Middle frontal gyrus (tissue), 1 donor: ENCODE measurements around the gene TTN.
"Not testable (repeated sequence)": the region's sequence is repeated elsewhere in the genome, so short reads cannot be mapped to it uniquely, and the experiment has no call there.

ENCODE experiments used
- DNase-seq: peaks from one replicate; pipeline ENCODE4 v3.0.0-alpha.2; 2015; ENCODE audit warnings: low spot score; ENCODE audit errors: extremely low spot score

The TTN gene

DNA sequence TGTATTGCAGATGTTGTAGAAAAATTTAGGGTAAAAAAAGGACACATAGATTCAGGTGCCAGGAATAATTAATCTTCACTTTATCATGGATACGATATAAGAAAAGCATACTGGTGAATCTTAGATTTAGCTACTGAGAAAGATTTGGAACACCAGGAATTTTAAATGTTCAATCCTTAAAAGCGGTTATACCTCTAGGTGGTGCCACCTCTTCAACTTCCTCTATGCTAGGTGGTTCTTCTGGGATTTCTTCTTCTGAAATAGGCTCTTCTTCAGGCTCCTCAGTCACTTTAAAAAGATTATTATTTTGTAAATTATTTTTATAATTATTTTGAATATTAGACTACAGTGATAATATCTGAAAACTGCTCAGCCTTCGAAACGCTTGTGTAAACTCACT, 133.1 kb downstream of the TTN start:
- no peak for DNase-seq

DNA sequence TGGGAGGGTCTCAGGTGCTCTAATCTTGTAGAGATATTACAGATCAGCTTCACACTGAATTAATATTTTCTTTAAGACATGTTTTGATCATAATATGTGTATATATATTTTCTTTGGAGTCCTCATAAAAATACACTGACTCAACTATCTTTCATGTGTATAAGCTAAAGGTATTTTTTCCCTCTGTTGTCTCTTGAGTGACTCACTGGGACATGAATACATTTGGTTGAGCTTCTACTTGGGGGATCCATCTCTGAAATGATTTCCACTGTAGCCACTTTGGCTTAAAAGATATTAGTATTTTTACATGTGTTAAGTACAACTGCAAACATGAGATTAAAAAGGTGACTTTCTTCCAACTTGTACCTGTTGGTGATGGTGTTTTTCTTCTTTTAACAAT, 140.8 kb downstream of the TTN start:
- DNase-seq = no peak

DNA sequence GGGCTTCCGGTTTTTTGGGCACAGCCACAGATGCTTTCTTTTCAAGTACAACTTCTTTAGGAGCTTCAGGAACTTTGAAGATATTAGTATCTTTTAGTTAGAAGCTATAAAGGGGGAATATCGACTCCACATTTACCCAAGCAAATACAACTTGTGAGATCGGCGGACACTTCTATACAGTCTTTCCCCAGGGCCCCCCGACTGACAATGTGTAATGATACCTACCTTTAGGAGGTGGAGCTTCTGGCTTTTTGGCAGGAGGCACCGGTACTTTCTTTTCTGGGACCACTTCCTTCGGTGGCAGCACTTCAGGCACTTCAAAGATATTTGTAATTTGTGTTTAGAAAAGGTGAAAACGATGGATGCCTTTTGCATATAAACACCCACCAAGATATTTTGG, 148.7 kb downstream of the TTN start:
- not testable (repeated sequence) for DNase-seq

DNA sequence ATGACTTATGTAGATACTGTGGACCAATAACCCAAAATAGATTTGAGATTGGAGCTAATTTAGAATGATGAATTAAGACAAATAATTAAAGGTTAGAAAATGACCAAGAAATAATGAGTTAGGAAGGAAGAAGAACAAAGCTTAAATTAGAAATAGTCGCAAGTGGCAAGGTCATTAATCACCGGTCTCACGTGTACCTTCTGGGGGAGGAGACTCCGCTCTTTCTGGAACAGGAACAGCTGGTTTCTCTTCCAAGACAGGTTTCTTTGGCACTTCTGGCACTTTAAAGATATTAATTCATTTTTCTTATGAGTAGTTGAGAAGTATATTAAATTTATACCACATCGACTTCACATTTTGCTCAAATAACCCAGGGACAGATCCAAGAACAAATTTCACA, 156.7 kb downstream of the TTN start:
- no peak for DNase-seq

DNA sequence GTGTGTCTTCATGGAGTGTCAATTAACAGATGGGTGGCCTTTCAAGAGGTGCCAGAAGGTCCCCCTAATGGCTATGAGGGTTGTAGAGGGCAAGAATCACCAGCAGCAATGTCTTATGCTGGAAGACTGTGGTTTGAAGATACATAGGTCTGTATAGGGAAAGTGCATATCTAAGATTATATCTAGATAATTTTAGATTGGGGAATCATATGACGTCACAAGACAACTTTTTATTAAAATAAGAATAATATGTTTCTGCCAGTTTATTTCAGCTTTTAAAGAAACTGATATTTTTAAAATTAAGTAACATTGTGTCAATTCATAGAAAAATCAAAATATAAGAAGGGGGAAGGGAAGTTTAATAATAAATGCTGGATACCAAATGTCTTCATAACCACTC, 162.3 kb downstream of the TTN start:
- DNase-seq = no peak

DNA sequence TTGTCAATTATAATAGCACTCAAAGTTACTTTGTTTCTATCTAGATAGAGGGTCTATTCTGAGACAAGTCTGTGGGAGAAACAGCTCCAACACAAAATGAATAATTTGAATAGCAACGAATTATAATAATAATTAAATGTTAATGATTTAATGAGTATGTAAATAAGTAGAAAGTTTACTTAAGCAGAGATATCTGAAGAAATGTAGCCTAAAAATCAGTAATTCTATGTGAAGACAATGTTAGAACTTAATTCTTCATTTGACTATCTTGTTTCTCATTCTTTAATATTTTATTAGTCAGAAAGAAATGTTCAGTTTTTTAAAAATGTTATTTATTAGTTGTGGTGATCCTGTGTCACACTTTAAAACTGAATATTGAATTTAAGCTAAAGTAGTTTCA, 165.7 kb downstream of the TTN start:
- no peak for DNase-seq

DNA sequence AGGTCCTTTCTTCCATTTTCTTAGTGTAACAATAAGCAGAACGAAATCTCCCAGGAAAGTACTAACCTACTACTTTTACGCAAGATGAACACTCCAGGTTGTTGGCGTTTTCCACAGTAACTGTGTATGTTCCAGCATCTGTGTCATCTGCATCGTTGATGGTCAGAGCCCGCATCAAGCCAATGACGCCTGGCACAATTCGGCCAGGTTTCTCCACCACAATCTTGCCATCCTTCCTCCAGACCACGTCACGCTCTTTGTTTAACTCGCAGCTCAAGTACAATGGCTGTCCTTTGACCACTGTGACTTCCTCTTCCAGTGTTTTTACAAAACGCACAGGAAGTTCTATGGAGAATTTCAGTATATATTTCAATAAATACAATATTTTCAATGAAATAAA, 171.3 kb downstream of the TTN start:
- DNase-seq = no peak

DNA sequence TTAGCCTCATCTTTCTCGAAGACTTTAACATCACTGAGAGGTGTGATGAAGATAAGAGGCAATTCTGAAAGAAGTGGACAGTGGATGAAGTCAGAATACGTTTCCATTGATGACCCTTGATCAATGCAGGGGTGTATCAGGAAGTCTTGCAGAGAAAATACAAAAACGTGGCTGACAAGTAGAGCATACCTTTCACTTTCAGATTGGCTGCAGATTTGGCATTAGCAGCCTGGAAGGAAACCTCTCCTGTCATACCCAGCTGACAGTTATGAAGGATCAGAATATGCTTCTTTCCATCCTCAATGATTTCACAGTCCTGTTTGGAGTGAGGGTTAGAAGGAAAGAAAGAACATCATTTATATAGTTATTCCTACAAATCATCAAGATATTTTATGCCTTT, 174.5 kb downstream of the TTN start:
- no peak for DNase-seq

DNA sequence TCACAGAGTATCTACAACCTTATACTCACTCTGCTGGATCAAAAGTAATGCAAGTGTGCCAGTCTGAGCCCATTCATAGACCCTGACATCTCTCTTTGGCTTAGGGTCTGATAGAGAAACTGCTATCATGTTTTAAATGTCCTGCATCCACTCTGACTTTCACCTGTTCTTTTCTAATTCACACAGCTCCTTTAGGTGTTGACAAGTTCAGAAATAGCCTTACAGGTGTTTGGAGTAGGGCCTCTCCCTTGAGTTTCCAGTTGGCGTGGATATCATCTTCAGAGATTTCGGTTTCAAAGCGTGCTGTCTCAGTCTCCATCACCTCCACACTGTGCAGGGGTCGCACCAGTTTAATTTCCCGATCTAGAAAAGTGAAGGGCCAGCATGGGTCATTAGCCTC, 176.6 kb downstream of the TTN start:
- no peak for DNase-seq

DNA sequence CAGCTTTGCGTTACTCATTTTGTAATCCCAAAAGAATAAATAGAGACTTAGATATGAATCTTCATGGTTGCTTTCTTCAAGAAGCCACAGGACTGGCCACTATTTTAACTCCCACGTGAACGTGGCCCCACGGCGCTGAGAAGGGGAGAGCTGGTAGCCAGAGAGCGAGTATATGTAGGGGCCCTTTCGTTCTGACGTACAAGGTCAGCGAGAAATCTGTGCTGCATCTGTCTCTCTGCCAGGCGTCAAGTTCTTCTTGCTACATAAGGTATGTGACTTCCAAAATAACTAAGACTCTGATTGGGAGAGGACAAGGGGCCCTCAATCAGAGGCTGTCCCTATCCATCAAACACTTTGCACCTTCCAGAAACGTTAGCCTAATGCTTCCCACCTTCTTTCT, 177.8 kb downstream of the TTN start:
- DNase-seq = no peak

DNA sequence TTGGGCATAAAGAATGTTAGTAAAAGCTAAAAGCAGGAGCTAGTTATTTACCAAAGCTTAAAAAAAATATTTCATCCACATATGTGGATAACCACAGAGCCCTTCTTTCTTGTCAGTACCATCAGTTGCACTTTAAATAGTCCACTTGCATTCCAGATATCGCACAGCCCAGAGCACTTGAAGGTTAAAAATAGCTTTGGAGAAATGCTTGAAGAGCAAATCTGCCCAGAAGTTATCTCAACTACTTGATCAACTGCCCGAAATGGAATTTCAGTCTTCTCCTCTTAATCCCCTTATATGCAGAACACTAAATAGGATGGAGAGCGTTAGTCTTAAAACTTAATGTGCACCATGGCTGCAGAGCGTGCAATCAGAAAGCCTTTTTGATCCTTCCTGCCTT, 178.6 kb downstream of the TTN start:
- no peak for DNase-seq

DNA sequence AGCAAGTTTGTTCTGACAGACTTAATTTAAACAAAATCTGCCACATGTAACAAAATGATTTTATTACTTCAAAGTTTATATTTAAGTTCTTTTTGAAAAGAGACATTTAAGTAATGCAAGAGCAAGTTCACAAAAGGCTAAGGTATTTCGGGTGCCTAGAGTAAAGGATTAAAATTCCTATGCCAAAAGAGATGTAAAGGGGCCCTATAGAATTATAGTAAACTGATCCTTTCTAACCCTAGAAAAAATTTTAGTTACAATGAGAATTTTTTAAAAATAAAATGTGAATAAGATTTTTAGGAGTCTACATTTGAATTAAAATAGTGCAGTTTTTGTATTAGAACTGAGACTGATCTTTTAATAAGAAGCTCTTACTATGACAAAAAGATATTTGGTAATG, 179.8 kb downstream of the TTN start:
- no peak for DNase-seq

DNA sequence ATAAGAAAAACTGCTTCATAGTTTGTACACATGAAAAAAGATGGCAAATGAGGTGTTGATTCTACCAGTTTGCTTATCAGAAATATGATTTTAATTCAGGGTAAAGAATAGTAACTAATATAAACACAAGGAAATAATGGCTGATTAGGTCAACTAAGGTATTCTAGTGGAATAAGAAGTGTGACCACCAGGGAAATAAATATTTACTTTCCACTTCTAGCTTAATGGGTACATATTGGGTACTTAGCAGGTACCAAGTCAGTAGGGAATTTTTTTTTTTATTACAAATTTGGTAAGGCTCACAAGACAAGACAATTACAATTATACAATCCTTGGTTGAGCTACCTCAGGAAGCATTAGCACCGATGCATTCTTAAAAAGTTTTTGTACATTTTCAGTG, 191.3 kb downstream of the TTN start:
- DNase-seq = no peak

DNA sequence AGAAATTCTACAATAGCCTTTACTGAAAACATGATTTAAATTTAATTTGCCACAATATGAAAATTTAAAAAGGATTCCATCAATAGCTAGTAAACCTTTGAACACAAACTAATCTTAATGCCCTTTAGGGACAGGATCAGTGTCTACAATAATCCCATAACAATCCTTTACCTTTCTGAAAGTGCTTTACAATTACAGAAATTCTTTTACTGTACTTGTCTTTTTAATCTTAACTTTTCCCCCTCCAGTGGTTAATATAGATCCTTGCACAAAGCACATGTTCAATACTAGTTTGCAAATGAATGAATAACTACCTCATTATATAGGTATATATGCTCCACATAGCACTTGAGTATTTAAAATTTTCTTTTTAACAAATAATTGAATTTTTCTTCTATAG, 204.3 kb downstream of the TTN start:
- no peak for DNase-seq

DNA sequence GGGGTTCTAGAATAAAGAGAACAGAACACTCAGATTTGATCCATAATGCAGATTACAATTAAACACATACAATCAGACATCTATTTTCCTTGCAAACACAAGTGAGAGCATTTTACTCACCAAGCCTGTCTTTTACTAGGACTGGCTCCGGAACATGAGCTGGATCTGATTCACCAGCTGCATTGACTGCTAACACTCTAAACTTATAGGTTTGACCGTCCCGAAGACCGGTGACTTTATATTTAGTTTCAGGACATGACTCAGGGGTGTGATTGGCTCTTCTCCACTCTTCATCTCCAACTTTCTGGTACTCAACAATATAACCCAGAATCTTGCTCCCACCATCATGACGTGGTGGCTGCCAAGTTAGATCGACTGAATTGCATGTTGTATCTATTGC, 214.6 kb downstream of the TTN start:
- no peak for DNase-seq

DNA sequence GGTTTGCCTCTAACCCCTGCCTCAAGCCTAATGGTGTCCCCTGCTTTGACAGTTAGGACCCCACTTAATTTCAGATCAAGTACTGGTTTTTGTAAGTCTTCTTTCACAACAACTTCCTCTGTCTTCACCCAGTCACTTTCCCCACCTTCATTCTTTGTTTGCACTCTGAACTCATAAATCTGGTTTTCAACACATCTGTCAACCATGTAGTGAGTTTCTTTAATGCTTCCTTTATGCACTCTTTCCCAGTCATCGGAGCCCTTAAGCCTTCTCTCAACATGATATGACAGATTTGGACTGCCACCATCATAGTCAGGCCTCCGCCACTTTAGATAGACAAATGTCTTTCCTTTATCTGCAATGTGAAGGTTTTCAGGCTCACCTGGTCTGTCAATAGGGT, 217.9 kb downstream of the TTN start:
- DNase-seq = no peak

DNA sequence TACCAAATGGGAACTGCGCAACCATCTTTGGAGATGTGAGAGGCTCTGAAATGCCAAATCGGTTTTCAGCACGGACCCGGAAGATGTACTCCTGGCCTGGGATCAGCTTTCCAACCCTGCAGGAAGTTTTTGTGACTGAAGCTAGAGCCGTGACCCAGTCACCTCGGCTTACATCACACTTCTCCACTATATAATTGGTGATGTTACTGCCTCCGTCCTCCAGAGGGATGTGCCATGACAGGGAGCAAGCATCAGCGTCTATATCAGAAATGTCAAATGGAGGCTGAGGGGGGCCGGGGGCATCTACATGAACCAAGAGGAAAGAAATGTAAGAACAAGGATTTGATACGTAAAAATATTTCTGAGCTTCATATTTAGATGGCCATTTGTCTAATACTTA, 222.6 kb downstream of the TTN start:
- DNase-seq = no peak

DNA sequence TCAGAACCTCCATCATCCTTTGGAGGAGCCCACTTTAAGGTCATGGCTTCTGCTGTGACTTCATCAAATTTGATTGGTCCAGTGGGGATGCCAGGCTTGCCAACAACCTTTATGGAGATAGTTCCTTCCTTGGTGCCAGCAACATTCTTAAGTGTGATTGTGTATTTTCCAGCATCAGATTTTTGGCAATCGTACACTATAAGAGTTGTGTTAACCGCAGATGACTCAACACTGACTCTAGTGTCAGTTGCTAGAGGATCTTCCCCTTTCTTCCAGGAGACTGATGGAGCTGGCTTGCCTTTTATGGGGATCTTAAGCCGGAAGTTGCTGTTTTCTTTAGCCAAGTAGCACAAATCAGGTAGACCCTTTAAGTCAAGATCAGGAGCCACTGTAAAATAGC, 228.2 kb downstream of the TTN start:
- no peak for DNase-seq

DNA sequence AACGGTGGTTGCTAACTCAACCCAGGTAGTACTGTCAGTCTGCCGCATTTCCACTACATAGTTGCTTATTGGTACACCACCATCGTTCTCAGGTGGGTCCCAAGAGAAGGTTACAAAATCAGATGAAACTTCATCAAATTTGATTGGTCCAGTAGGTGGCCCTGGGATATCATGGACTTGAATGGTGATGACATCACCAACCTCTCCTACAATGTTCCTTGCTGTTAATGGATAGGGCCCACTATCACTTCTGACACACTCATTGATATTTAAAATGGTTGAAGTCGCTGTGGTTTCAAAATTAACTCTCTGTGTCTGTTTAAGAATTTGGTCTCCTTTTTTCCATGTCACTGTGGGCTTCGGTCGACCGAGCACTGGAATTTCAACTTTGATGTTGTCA, 232.4 kb downstream of the TTN start:
- no peak for DNase-seq

DNA sequence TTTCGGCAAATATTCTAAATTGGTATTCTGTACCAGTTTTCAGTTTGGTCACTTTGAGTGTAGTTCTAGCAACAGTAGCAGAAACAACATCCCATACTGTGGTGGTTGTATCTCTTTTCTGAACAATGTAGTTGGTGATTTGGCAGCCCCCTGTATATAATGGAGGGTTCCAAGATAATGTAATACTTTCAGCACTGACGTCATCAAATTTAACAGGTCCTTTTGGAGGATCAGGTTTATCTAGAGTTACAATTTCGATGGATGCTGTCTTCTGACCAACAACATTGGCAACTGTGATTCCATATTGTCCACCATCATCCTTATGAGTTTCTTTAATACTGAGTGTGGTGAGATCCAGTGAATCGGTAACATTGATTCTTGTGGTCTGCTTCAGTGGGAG, 239.0 kb downstream of the TTN start:
- no peak for DNase-seq

DNA sequence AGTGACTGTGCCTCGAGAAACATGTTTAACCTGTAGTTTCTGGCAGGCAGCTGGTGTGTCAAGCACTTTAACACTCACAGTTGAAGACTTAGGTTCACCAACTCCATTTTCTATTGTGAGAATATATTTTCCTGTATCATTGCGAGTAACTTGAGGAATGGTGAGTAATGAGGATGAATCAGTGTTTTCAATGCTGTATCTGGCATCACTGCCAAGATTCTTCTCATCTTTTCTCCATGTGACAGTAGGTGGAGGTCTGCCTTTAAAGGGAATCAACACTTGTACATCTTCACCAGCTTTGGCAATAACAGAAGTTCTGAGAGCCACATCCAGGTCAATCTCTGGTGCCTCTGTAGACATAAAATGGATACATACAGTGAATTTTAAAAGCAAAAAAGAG, 254.2 kb downstream of the TTN start:
- peak; percentile 3 for DNase-seq

DNA sequence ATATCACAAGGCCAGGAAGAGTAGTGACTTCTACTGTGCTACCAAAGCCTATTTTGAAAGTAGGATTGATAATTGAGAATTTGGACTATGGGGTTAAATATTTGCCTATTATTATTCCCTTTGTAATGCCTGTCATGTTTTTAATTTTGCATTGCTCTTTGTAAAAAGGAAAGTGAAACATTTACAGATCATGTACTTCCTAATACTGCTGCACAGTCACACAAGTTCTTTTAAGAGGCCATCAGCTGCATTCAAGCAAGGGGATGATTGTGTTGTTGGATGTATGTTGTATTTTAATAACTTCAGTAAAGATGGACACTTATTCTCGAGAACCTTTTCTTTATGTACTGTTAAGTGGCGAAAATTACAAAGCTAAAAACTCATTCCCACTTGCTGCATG, 256.9 kb downstream of the TTN start:
- DNase-seq = no peak

DNA sequence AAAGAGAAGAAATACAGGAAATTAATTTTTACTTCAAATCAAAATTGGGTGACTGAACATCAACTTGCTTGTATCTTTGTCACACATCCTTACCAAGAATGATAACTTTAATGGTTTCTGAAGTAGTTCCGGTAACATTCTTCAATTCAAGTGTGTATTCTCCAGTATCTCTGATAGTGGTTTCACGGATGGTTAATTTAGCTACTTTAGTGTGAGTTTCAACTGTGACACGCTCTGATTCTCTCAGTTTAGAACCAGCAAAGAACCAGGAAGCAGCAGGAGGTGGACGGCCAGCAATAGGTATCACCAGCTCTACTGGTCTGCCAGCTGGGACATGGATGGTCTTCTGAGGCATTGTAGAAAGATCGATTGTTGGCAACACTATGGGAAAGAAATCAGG, 264.7 kb downstream of the TTN start:
- DNase-seq = no peak

DNA sequence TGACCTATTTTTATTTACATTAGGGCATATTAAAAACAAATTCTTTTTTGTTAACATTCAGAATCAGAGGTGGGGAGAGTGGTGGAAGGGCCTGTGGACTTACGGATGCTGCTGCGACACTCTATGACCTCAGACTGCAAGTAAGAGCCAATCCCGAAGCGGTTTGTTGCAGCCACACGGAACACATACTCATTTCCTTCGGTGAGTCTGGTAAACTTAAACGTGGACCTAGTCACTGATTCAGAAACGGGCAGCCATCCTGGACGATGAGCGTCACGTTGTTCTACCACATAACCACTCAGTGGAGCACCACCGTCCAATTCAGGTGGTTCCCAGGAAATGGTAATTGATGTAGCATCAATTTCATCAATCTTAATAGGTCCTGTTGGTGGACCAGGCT, 265.1 kb downstream of the TTN start:
- no peak for DNase-seq

DNA sequence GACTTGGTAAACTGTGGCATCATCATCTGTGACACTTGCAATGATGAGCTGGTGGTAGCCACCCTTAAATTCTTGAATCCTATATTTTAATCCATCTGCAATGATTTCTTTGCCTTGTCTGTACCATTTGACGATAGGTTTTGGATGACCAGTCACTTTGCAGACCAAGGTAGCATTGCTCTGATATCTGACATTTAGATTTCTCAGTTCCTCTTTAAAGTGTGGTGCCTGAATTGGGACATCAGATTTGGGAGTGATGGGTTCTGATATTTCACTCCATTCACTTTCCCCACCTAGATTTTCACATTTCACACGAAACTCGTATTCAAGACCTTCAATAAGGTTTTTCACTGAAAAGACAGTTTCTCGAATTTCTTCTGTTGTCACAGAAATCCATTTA, 271.2 kb downstream of the TTN start:
- no peak for DNase-seq
